HG03521 (cell line): Measurements from ENCODE around the gene EFNB2.

ENCODE experiments used
- ATAC-seq: cut with Tn5 transposase; IDR thresholded peaks from one replicate; pipeline ENCODE4 v1.9.1; 2021; ENCODE audit warnings: mild to moderate bottlenecking, moderate library complexity; ENCODE audit not compliant: unreplicated experiment

EFNB2 gene

GRCh38 chr13:106462710-106463109 lies 72.8 kb downstream of the EFNB2 start:
- ATAC-seq = no peak

DNA sequence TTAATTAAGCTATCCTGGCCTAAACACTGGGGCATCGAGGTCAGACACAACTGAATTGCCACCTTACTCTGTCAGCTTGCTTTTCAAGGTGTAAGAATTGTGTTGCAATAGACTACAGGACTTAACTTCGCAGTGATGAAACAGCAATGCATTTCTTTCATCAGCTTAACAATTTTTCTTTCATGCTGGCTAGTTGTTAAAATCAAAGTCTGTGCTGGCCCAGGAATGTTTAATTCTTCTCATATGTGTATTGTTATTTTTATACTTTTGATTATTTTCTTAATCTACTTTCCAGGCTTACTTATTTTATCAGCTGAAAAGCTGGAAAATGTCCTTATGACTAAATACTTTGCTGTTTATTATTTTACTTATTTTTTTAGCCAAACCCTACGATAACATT lies 79.7 kb downstream of the EFNB2 start:
- no peak for ATAC-seq

DNA sequence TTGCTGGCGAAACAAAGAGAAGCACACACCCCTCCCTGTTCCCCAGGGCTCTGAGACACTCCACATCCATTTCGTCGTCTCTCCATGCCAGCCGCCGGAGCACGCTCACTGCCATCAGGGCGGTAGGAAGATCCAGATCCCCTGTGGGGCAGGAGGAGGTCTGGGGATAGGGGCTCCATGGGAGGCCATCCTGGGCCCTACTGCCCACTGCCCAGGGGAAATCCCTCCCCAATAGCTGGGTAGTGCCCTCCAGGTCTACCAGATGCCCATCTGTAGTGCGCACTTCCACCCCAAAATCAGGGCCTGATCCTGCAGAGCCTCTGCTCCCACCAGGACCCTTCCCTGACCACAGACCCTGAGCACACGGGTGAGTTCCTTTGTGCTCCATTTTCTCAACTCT lies 80.3 kb downstream of the EFNB2 start:
- ATAC-seq = no peak

GRCh38 chr13:106453101-106453500 lies 82.4 kb downstream of the EFNB2 start:
- ATAC-seq = no peak

DNA sequence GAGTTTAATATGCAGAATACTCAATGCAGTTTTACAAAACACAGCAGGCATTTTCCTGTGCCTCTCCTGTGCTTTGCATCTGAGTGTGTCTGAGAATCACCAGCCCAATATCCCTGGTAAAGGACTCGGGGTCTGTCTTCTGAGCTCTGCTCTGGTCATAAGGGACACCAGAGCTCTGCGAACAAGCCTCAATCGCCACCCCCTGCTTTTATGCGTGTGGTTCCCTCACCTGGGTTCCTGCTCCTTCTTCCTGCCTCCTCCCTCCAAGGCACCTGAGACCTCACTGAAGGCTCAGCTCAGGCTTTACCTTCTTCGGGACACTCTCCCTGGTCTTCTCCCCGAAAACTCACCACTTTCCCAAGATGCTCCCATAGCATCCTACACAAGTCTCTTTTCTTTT lies 84.5 kb downstream of the EFNB2 start:
- ATAC-seq = no peak

DNA sequence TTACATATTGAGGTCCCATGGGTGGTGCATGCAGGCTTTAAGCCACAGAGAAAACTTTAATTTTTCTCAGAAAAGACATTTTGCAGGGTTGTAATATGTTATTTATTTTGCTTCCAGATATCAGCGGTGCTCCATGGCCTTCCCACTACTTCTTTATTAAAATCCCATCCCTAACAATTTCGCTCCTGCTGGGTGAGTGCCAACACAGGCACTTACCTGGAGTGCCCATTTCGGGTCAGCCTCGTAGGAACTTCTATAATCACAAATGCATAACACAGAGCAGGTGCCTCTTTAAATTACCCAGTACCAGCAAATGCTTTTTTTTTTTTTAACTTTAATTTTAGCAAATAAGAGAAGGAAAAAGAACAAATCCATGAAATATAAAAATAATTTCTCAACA lies 86.4 kb downstream of the EFNB2 start:
- no peak for ATAC-seq

DNA sequence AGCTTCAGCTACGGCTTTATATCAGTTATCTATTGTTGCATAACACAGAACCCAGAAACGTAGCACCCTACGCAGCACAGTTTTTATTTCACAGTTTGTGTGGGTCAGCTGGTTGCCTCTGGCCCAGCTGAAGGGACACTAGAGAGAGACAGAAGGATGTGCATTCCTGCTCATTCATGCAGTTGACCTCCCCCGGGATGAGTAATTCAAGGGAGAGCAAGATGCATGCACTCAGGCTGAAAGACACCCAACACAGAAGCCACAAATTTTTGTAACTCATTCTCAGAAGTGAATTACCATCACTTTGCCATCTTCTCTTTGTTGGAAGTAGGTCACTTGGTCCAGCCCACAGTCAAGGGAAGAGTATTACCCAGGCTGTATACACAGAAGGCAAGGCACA lies 89.5 kb downstream of the EFNB2 start:
- no peak for ATAC-seq

DNA sequence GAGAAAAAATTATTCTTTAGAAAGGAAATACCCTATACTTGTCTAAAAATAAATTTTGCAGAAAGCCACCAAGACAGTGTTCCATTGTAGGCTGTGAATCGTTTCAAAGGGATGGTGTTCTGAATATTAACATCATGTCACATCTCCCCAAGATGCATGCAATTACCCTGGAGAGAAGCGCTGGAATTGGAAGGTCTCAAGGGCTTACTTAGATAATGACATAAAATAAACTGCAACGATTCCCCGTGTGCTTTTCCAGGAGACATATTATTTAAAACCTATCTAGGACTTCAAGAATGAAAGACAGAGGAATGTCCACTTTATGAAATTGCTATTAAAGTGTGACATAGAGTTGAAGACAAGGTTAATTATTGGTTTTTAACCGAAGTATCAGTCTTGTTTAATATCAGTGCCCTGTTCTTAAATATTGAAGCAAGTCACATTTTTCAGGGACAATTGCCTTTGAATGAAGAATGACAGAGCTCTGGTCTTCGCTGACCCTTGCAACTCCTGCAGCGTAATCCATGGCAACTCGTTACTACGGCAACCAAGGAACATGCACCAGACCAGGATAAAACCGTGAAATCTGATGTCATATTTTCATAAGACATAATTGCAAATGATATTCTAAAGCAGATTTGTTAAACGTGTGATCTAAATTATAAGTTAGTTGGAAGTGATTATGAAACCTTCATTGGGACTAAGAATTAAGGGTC lies 91.7 kb downstream of the EFNB2 start:
- no peak for ATAC-seq

DNA sequence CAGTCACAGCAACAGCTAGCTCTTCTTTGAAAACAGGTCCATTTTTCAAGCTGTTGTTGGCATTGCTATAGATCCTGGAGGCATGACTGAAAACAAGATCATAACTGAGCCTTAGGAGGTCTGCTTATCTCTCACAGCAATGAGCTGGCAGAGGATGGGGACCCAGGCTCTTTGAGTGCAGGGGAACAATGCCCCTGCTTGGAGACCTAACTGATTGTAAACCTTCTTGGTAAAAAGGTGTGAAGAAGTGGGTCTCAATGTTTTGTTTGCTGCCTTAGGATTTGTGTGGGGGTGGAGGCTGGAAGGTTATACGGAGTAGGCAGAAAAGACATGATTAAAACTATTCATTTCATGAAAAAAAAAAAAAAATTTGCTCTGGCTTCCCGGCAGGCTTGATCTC lies 94.6 kb downstream of the EFNB2 start:
- ATAC-seq = no peak
